Astrocyte (in vitro differentiated cells and primary cell): ENCODE measurements around the gene PLCXD3.

Experiments
- CTCF ChIP-seq: IDR thresholded peaks from 2 replicates; pipeline ENCODE4 v1.5.1; 2011; ENCODE audit warnings: low read depth, mild to moderate bottlenecking, inconsistent platforms, low read length, moderate library complexity; ENCODE audit not compliant: insufficient read depth
- EZH2 ChIP-seq: IDR thresholded peaks from 2 replicates; pipeline ENCODE4 v1.6.1; 2012; ENCODE audit warnings: mild to moderate bottlenecking, low read length, inconsistent platforms; ENCODE audit not compliant: insufficient read depth

GRCh38 chr5:41542183-41542582 lies 31.8 kb upstream of the PLCXD3 start:
- no peak for TF ChIP-seq CTCF
- TF ChIP-seq EZH2, result no peak
